ENCODE data around the gene PACS2. TPM values are rescaled to one million over a fixed set of nuclear protein-coding genes. Genes with fewer than 3 reads are reported as not detected.

The PACS2 gene
- total RNA-seq, 1 donor from 2014 or later, result 48.4 TPM

- DNase-seq (ENCODE audit: low read depth in 2 of 2), result peak in 1 of 2 donors; percentile 45
Observed at GRCh38 chr14:105398726-105399465, 84.3 kb downstream of the PACS2 start.

GRCh38 chr14:105399466-105399775 is 84.9 kb downstream of the PACS2 start:
- DNase-seq (ENCODE audit: low read depth in 2 of 2), result no peak

- DNase-seq (ENCODE audit: low read depth in 2 of 2), result no peak
Observed at GRCh38 chr14:105400016-105400415, 85.5 kb downstream of the PACS2 start.

- no peak for DNase-seq (ENCODE audit: low read depth in 2 of 2)
Observed at GRCh38 chr14:105401699-105402098, 87.2 kb downstream of the PACS2 start.

GRCh38 chr14:105408592-105408991 is 94.0 kb downstream of the PACS2 start:
- DNase-seq (ENCODE audit: low read depth in 2 of 2), result no peak

- DNase-seq (ENCODE audit: low read depth in 2 of 2), result no peak
Observed at GRCh38 chr14:105409364-105409763, 94.8 kb downstream of the PACS2 start.

- DNase-seq (ENCODE audit: low read depth in 2 of 2), result no peak
Observed at GRCh38 chr14:105410642-105411016, 96.1 kb downstream of the PACS2 start.

- DNase-seq (ENCODE audit: low read depth in 2 of 2), result peak; percentile 41 to 46
Observed at GRCh38 chr14:105411017-105411941, 96.7 kb downstream of the PACS2 start.

GRCh38 chr14:105411985-105412770 is 97.6 kb downstream of the PACS2 start:
- DNase-seq (ENCODE audit: low read depth in 2 of 2), result no peak

GRCh38 chr14:105412771-105413543 is 98.4 kb downstream of the PACS2 start:
- DNase-seq (ENCODE audit: low read depth in 2 of 2), result no peak

GRCh38 chr14:105413544-105413886 is 99.0 kb downstream of the PACS2 start:
- DNase-seq (ENCODE audit: low read depth in 2 of 2), result no peak

- DNase-seq (ENCODE audit: low read depth in 2 of 2), result peak; percentile 66 to 72
Observed at GRCh38 chr14:105414456-105415371, 100.2 kb downstream of the PACS2 start.

- no peak for DNase-seq (ENCODE audit: low read depth in 2 of 2)
Observed at GRCh38 chr14:105415481-105416428, 101.2 kb downstream of the PACS2 start.

GRCh38 chr14:105416671-105417070 is 102.1 kb downstream of the PACS2 start:
- DNase-seq (ENCODE audit: low read depth in 2 of 2), result no peak

- DNase-seq (ENCODE audit: low read depth in 2 of 2), result no peak
Observed at GRCh38 chr14:105417690-105418121, 103.2 kb downstream of the PACS2 start.

- DNase-seq (ENCODE audit: low read depth in 2 of 2), result no peak
Observed at GRCh38 chr14:105418269-105419194, 104.0 kb downstream of the PACS2 start.

- peak; percentile 34 to 61 for DNase-seq (ENCODE audit: low read depth in 2 of 2)
Observed at GRCh38 chr14:105419195-105420091, 104.9 kb downstream of the PACS2 start, which contains the start of gene MTA1. MTA1 (plus strand) TSS chr14:105419827; CDS start chr14:105420036, 209 bp downstream.

Data from lung microvascular endothelial cell (primary cell).